Activated naive CD4-positive, alpha-beta T cell treated with anti-CD3 and anti-CD28 coated beads, Interleukin-2, amount 10 ng/mL, durations not matched to agents 7 days and 5 days (primary cell): ENCODE data around the gene CD177.
"Not testable (repeated sequence)": the region's sequence is repeated elsewhere in the genome, so short reads cannot be mapped to it uniquely, and the experiment has no call there.

ENCODE experiments used
- CTCF ChIA-PET: fragments of 350-600 bp; sonication (Branson Sonifier 250); formaldehyde crosslinking; loops from one replicate; lab custom pipeline; 2021; ENCODE audit warnings: antibody characterized with exemption; lab: Charles Lee
- DNase-seq: peaks from one replicate; pipeline ENCODE4 v3.0.0-alpha.2; 2020
- H3K27ac Mint-ChIP-seq: one replicate; pipeline ENCODE4 v1.8.0; 2021; ENCODE audit warnings: mild to moderate bottlenecking, moderate library complexity, mixed read lengths
- H3K27me3 Mint-ChIP-seq: one replicate; pipeline ENCODE4 v1.8.0; 2021; ENCODE audit warnings: mild to moderate bottlenecking, mixed read lengths
- H3K36me3 Mint-ChIP-seq: one replicate; pipeline ENCODE4 v1.8.0; 2021; ENCODE audit warnings: mixed read lengths
- H3K4me1 Mint-ChIP-seq: one replicate; pipeline ENCODE4 v1.8.0; 2021; ENCODE audit warnings: mixed read lengths
- H3K4me3 Mint-ChIP-seq: one replicate; pipeline ENCODE4 v1.8.0; 2021; ENCODE audit warnings: mild to moderate bottlenecking, moderate library complexity, mixed read lengths
- H3K9me3 Mint-ChIP-seq: one replicate; pipeline ENCODE4 v1.8.0; 2021; ENCODE audit warnings: mixed read lengths

The CD177 gene

DNA sequence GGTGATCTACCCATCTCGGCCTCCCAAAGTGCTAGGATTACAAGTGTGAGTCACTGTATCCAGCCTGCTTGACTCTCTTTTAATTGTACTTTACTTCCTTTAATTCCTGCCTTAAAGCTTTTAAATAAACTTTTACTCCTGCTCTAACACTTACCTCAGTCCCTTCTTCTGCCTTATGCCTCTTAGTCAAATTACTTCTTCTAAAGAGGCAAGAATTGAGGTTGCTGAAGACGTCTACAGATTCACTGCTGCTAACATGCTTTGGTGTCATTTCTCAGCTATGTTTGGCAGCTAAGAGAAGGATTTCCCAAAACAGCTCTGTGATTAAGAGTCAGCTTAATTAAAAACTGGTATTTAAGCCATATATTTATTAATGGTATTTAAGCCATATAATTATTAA is 32.9 kb upstream of the CD177 start:
- Mint-ChIP-seq H3K36me3 (no peaks in the 10 kb centered on the region), H3K27ac (no peak overlapping the region), H3K9me3 (no peaks in the 10 kb centered on the region), H3K4me1 (no peaks in the 10 kb centered on the region), H3K4me3 (no peak overlapping the region), H3K27me3 (no peaks in the 10 kb centered on the region)
- CTCF ChIA-PET = no interaction called here
- no peak for DNase-seq

DNA sequence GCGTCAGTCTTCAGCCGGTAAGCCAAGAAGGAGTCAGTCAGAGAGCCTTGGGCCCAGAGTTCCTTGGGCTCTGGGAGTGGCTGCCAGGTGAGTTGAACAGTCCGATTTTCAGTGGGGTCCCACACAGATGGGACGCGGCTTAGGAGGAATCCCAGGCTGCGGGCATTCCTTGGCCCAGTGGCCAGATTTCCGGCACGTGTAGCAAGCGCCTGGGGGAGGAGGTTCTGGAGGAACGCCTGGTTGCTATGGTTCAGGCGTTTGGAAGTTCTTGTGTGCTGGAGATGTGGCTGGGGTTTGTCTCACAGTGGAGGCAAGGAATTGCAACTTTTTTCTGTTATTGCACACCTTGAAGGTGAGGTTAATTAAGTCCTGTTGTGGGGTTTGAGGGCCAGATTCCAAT is 26.7 kb upstream of the CD177 start:
- H3K27me3 Mint-ChIP-seq, H3K9me3 Mint-ChIP-seq, CTCF ChIA-PET, H3K36me3 Mint-ChIP-seq, H3K4me1 Mint-ChIP-seq, H3K4me3 Mint-ChIP-seq, H3K27ac Mint-ChIP-seq, DNase-seq: not testable (repeated sequence)

DNA sequence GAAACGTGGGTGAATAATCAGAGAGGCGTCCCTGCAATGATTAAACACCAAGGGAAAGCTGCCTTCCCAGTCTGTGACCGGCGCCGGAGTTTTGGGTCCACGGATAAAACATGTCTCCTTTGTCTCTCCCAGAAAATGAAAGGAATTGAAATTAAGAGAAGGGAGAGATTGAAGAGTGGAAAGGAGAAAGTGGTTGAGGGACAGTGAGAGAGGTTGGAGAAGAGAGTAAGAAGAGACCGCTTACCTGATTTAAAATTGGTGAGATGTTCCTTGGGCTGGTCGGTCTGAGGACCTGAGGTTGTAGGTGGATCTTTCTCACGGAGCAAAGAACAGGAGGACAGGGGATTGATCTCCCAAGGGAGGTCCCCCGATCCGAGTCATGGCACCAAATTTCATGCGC is 24.9 kb upstream of the CD177 start:
- CTCF ChIA-PET, H3K27me3 Mint-ChIP-seq, H3K4me1 Mint-ChIP-seq, DNase-seq, H3K9me3 Mint-ChIP-seq, H3K36me3 Mint-ChIP-seq, H3K4me3 Mint-ChIP-seq, H3K27ac Mint-ChIP-seq: not testable (repeated sequence)

DNA sequence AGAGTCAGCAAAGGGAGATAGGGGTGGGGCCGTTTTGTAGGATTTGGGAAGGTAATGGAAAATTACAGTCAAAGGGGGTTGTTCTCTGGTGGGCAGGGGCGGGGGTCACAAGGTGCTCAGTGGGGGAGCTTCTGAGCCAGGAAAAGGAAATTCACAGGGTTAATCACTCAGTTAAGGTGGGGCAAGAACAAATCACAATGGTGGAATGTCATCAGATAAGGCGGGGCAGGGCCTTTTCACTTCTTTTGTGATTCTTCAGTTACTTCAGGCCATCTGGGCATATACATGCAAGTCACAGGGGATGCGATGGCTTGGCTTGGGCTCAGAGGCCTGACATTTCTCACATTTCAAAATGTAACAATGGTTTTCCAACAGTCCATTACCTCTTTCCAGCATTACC is 24.4 kb upstream of the CD177 start:
- H3K4me1 Mint-ChIP-seq, H3K27ac Mint-ChIP-seq, H3K9me3 Mint-ChIP-seq, H3K27me3 Mint-ChIP-seq, CTCF ChIA-PET, H3K36me3 Mint-ChIP-seq, DNase-seq, H3K4me3 Mint-ChIP-seq: not testable (repeated sequence)

DNA sequence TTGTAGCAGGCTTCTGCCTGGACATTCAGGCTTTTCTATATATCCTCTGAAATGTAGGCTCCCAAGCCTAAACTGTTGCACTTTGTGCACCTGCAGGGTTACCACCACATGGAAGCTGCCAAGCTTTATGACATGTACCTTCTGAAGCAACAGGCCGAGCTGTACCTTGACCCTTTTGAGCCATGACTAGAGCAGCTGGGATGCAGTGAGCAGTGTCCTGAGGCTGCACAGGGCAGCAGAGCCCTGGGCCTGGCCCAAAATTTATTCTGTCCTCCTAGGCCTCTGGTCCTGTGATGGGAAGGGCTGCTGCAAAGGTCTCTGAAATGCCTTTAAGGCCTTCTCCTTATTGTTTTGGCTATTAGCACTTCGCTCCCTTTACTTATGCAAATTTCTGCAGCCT is 23.5 kb upstream of the CD177 start:
- Mint-ChIP-seq H3K4me1 (no peaks in the 10 kb centered on the region), H3K9me3 (no peaks in the 10 kb centered on the region), H3K36me3 (no peaks in the 10 kb centered on the region), H3K27me3 (no peaks in the 10 kb centered on the region), H3K27ac (no peak overlapping the region), H3K4me3 (no peak overlapping the region)
- CTCF ChIA-PET = no interaction called here
- DNase-seq = no peak

DNA sequence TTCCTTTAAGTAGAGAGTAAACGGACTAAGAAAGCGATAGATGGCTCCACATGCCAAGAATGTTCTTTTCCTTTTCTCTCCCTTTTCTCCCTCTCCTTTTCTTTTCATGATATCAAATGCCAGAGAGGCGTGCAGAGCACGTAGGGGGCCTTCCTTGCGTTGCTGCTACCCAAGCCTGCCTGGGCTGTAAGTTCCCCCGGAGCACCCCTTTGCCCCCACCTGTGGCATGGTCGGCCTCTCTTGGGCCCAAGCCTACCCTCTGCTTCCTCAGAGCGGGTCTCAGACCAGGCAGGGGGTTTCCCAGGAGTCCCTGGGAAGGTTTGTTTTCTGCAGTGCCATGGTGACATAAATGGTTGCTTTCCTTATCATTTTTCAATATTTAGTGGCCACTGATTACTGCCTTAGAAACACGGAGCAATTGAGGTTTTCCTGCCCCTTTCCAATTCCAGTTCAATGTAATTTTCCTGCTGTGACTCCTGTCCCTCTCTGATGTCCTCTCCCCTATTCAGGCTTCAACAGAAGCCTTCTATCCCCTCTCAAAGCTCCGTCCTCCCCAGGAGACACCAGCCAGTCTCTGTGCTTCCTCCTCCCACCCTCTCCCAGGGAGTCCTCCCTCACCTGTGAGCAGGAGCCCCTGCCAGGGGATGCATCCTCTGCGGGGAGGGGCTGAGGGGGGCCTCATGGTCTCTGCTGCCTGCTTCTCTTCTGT is 22.6 kb upstream of the CD177 start:
- CTCF ChIA-PET = no interaction called here
- Mint-ChIP-seq H3K9me3 (no peaks in the 10 kb centered on the region), H3K4me1 (no peaks in the 10 kb centered on the region), H3K4me3 (no peak overlapping the region), H3K27ac (no peak overlapping the region), H3K27me3 (no peaks in the 10 kb centered on the region), H3K36me3 (no peaks in the 10 kb centered on the region)
- DNase-seq = no peak

DNA sequence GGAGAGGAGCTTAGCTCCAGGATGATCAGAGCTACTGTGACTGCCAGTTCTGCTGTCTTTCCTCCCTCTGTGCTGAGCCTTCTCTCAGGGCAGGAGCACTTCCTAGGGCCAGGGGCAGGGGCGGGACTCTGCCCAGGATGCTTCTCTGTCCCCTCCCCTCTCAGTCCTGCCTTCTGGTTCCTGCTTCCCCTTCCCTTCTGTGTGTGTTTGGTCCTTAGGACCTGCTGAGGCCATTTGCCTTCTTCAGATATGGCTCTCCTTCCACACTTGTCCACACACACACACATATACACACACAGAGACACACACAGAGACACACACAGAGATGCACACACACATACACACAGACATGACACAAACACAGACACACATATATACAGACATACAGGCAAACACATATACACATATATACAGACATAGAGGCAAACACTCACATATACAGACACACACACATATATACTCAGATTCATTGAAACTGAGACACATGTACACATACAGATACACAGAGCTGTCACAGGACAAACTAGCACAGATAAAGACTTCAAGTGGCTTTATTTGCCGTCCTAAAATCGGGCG is 22.0 kb upstream of the CD177 start:
- Mint-ChIP-seq H3K4me1 (no peaks in the 10 kb centered on the region), H3K27me3 (no peaks in the 10 kb centered on the region), H3K9me3 (no peaks in the 10 kb centered on the region), H3K4me3 (no peak overlapping the region), H3K36me3 (no peaks in the 10 kb centered on the region), H3K27ac (no peak overlapping the region)
- no peak for DNase-seq
- CTCF ChIA-PET = no interaction called here

DNA sequence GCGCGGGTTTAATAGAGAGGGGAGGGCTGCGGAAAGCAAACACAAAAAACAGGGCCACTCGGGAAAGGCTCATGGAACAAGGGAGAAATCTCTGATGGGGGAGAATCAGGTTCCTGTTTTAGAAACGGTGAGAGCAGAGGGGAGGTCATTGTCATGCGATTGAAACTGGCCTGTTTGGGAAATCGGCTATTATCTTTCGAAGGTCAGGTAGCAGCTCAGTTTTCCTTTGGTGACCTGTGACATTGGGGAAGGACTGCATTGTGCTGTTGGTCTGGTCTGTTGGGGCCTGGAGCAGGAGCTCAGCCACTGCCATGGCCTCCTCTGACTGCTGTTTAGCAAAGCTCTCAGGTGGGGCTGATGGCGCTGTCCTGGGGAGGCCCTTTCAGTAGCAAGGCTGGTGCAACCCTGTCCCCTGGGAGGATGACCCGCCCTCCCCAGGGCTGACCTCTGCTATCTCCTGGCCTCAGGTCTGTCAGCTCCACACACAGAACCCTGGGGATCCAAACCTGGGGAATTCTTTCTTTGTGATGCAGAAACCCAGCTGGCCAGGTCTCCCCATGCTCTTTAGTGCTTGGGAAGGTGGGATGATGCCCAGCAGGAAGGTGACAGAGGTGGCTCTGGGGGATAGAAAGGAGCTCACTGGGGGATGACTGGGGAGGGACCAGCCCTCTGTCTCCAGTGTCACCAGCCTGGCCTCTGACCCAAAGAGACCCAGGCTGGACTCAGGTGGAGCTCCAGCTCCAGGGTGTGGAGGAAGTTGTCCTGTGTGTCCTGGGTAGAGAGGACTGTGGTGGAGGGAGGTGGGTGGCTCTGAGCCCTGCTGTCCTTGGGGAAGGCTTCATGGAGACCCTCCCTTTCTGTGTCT is 21.2 kb upstream of the CD177 start:
- CTCF ChIA-PET = interaction anchor here (1.0 to 1.4 kb wide), 2 partner anchors 92 to 94 kb away, joined by 3 to 4 read pairs; no protein-coding TSS in a partner anchor
- Mint-ChIP-seq H3K4me1 (no peaks in the 10 kb centered on the region), H3K27me3 (peaks cover 1% of the 10 kb centered on the region), H3K4me3 (no peak overlapping the region), H3K36me3 (no peaks in the 10 kb centered on the region), H3K9me3 (no peaks in the 10 kb centered on the region), H3K27ac (no peak overlapping the region)
- DNase-seq = no peak

DNA sequence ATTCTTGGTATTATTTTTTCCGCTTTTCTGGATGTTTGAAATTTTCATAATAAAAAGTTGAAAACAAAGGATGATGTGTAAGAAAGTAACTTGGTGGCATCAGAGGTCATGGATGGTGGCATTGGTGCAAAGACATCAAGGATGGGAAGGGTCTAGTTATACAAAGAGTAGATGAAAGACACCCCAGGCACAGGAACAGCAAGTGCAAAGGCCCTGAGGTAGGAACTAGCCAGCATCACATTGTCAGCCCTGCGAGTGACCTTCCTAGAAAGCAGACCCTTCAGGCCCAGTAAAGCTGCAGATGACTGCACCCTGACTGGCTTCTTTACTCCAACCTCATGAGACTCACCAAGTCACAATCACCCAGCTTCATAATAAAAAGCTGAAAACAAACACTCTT is 17.0 kb upstream of the CD177 start:
- DNase-seq, H3K27ac Mint-ChIP-seq, H3K4me3 Mint-ChIP-seq, CTCF ChIA-PET, H3K4me1 Mint-ChIP-seq, H3K9me3 Mint-ChIP-seq, H3K36me3 Mint-ChIP-seq: not testable (repeated sequence)
- H3K27me3 Mint-ChIP-seq = peaks cover 13% of the 10 kb centered on the region

DNA sequence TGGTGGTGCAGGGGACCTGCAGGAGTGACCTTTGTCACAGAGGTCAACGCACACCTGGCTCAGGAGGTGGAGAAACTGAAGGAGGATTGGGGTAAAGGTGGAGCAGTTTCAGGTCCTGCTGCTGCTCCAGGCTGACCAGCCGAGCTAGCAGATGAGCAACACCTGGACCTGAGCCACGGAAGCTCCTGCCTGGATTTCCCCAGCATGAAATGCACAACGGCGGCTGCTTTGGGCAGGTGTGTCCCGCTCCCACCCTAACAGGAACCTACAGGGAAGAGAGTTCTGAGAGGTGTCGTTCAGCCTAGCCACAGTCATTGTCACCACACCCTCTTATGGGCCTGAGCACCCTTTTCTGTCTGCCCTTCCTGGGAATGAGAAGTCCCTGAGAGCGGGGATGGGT is 15.7 kb upstream of the CD177 start:
- H3K4me3 Mint-ChIP-seq = no peak overlapping the region
- CTCF ChIA-PET = no interaction called here

DNA sequence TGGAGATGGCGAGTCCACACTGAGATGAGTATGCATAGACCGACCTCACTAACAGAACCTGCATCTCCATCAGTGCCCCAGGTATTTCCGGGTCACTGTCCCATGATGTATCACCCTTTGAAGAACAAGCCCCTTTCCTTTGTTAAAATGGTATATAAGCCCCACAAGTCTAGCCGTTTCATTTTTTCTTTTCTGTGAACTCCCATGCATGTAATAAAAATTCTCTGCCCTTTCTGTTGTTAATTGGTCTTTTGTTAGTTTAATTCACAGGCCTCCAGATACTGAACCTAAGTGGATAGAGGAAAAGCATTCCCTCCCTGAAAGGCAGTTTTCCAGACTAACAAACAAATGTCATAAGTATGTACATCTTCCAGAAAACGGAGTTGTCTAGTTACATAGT is 15.0 kb upstream of the CD177 start:
- Mint-ChIP-seq H3K9me3 (no peaks in the 10 kb centered on the region), H3K36me3 (no peaks in the 10 kb centered on the region), H3K27ac (no peak overlapping the region), H3K27me3 (peaks cover 13% of the 10 kb centered on the region), H3K4me3 (no peak overlapping the region), H3K4me1 (no peaks in the 10 kb centered on the region)
- CTCF ChIA-PET = no interaction called here
- no peak for DNase-seq

More for the DNA sequence above, 15.7 kb upstream of the CD177 start:
- no peak overlapping the region for H3K27ac Mint-ChIP-seq
- no peak for DNase-seq
- H3K9me3 Mint-ChIP-seq = no peaks in the 10 kb centered on the region
- H3K27me3 Mint-ChIP-seq = peaks cover 13% of the 10 kb centered on the region
- no peaks in the 10 kb centered on the region for H3K36me3 Mint-ChIP-seq
- no peaks in the 10 kb centered on the region for H3K4me1 Mint-ChIP-seq

DNA sequence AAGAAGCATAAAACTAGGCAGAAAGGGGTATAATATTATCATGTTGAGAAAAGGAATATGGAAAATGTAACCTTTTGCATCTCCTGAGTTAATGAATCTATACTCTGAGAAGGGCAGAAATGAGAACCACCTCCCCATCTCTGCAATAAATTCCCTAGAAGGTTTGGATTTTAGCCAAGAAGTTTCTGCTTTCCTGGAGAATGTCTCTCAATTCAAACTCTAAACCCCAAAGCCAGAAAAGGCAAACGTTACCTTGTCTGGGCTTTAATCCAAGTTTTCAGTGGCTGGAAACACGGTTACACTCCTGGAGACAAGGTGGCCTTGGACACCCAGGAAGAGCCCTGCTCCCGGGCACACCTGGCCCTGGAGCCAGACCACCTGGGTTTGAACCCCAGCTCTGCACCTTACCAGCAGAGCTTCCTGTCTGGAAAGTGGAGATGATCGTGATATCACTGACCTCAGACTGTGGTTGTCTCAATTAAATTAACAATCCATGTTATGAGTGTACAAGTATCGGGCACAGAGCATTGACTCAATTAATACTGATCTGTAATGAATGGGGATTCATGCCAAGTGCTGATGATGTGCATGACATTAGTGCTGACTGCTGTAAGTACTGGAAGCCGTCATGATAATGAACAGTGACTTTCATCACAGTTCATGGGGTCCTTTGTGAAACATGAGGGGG is 14.1 kb upstream of the CD177 start:
- H3K4me3 Mint-ChIP-seq, H3K9me3 Mint-ChIP-seq, H3K27ac Mint-ChIP-seq, H3K4me1 Mint-ChIP-seq, H3K36me3 Mint-ChIP-seq, CTCF ChIA-PET, DNase-seq: not testable (repeated sequence)
- H3K27me3 Mint-ChIP-seq = peaks cover 13% of the 10 kb centered on the region

DNA sequence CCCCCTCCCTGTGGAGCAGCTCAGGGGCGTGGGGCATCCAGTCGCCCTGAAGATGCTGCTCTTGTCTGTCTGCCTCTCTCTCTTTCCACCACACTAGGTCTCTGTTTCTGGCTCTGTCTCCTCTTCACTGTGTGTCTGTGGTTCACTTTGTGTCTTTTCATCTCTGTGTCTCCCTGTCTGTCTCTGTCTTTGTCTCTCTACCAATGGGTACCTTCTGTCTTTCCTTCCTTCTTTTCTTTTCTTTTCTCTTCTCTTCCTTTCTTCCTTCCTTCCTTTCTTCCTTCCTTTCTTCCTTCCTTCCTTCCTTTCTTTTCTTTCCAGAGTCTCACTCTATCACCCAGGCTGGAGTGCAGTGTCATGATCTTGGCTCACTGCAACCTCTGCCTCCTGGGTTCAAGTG is 13.4 kb upstream of the CD177 start:
- H3K4me3 Mint-ChIP-seq, H3K27ac Mint-ChIP-seq, H3K36me3 Mint-ChIP-seq, DNase-seq, H3K9me3 Mint-ChIP-seq, CTCF ChIA-PET, H3K4me1 Mint-ChIP-seq: not testable (repeated sequence)
- peaks cover 13% of the 10 kb centered on the region for H3K27me3 Mint-ChIP-seq

DNA sequence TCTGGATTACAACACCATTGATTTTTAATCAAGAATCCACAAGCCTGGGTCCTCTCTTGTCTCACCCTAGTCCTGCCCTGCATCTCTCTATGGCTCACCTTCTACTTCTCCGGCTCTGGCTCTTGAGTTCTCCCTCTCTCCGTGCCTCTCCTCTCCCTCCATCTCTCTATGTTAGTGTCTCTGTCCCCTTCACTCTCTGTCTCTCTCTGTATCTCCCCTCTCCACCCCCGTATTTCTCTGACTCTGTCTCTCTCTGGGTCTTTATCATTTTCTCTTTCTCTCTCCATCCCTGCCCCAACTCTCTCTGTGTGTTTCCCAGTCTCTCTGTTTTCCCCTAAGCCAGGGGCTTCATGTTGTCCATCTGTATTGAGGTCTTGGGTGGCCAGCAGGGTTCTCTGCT is 12.4 kb upstream of the CD177 start:
- H3K4me1 Mint-ChIP-seq, H3K4me3 Mint-ChIP-seq, H3K27ac Mint-ChIP-seq, DNase-seq, H3K9me3 Mint-ChIP-seq, H3K36me3 Mint-ChIP-seq, CTCF ChIA-PET: not testable (repeated sequence)
- H3K27me3 Mint-ChIP-seq = peaks cover 16% of the 10 kb centered on the region
